Coronary artery (tissue), 2 donors: ENCODE data around the gene ZNF93.
A peak's percentile ranks its signal among the peaks of the same experiment; 100 is the strongest.
"Not testable (repeated sequence)": the region's sequence is repeated elsewhere in the genome, so short reads cannot be mapped to it uniquely, and the experiment has no call there.

Experiments
- DNase-seq: peaks from one replicate; pipeline ENCODE4 v3.0.0-alpha.2; 2017; ENCODE audit warnings: low spot score
- H3K27ac ChIP-seq, 2 donors: fragments of 200-600 bp; sonication (generic); one replicate each; pipeline ENCODE4 v1.5.1; 2016 to 2019
- H3K4me3 ChIP-seq: fragments of 200-600 bp; sonication (generic); 2 replicates; pipeline ENCODE4 v1.5.1; 2016; ENCODE audit warnings: mild to moderate bottlenecking, moderate library complexity
- TF ChIP-seq, protein P1 (sequence below): fragments of 200-600 bp; sonication (generic); IDR thresholded peaks from one replicate; pipeline ENCODE4 v1.5.1; 2019; ENCODE audit warnings: antibody characterized with exemption

Gene ZNF93

DNA sequence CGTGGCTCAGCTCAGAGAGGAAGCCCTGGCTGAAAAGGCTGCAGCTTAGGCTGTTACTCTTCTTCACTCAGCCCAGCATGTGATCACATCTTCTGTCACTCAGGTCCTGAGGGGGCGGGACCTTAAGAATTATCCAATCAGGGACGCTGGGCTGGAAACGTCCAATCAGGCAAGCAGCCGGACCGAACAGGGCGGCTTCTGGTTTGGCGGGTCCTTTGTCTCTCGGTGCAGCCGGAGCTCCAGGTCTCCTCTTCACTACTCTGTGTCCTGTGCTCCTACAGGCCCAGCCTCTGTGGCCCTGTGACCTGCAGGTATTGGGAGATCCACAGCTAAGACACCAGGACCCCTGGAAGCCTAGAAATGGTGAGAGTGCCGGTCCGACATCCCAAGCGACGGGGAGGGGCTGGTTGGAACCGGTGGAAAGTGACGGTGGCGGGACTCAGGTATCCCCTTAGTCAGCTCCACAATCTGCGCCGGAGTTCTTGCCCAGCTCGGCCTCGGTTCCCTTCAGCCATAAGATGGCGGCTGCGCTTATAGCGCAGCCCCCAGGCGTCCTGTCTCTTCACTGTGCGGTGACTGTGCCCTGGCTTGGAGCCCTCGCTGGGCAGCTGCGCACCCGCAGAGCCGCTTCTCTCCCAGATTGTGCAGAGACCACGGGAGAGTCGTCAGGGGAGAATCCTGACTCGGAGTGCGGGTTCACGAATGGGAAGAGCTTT, at the start of gene ZNF93:
Gene ZNF93 (plus strand): TSS at position 218 of the 716 bp plus-strand sequence. CDS start 143 bp downstream, at position 361.
- peak; percentile 96 for DNase-seq
- TF ChIP-seq, protein P1, sequence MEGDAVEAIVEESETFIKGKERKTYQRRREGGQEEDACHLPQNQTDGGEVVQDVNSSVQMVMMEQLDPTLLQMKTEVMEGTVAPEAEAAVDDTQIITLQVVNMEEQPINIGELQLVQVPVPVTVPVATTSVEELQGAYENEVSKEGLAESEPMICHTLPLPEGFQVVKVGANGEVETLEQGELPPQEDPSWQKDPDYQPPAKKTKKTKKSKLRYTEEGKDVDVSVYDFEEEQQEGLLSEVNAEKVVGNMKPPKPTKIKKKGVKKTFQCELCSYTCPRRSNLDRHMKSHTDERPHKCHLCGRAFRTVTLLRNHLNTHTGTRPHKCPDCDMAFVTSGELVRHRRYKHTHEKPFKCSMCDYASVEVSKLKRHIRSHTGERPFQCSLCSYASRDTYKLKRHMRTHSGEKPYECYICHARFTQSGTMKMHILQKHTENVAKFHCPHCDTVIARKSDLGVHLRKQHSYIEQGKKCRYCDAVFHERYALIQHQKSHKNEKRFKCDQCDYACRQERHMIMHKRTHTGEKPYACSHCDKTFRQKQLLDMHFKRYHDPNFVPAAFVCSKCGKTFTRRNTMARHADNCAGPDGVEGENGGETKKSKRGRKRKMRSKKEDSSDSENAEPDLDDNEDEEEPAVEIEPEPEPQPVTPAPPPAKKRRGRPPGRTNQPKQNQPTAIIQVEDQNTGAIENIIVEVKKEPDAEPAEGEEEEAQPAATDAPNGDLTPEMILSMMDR, result no peak
- H3K27ac ChIP-seq, result peak within 1 kb of the TSS; percentile 70 to 86
- peak within 1 kb of the TSS; percentile 81 for H3K4me3 ChIP-seq

DNA sequence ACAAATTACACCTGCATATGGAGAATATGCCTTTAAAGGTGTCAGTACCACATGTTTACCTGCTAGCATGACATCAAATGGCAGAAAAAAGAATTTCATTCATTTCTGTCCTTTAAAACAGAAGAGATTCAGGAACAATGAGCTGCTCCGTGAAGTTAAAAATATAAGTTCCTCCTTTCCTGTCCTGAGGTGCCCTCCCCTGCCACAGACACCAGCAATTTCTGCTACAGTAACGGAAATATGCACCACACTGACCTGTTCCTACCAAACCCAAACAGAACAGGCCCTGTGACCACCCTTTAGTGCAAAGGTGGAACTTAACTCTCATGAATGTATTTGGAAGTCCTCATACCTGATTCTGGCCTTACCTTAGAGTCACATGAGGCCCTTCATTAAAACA, 49.0 kb upstream of the ZNF93 start:
- not testable (repeated sequence) for H3K27ac ChIP-seq, DNase-seq, H3K4me3 ChIP-seq

DNA sequence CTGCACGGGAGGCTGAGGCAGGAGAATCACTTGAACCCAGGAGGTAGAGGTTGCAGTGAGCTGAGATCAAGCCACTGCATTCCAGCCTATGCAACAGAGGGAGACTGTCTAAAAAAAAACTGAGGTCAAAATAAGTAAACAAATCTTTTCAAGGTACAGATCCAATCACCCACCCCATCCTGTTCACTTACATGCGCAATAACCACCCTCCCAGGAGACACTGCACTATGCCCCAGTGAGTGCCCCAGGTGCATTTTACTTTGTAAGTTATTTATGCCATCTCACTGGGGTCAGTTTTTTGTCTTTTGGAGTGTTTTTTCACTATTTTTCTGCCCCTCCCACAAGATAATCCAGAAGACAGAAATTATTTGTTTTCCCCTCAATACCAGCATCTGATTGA, 42.0 kb upstream of the ZNF93 start:
- DNase-seq, result no peak
- TF ChIP-seq, protein P1, result no peak
- Histone ChIP-seq H3K4me3 (no peak overlapping the region), H3K27ac (no peak overlapping the region)

DNA sequence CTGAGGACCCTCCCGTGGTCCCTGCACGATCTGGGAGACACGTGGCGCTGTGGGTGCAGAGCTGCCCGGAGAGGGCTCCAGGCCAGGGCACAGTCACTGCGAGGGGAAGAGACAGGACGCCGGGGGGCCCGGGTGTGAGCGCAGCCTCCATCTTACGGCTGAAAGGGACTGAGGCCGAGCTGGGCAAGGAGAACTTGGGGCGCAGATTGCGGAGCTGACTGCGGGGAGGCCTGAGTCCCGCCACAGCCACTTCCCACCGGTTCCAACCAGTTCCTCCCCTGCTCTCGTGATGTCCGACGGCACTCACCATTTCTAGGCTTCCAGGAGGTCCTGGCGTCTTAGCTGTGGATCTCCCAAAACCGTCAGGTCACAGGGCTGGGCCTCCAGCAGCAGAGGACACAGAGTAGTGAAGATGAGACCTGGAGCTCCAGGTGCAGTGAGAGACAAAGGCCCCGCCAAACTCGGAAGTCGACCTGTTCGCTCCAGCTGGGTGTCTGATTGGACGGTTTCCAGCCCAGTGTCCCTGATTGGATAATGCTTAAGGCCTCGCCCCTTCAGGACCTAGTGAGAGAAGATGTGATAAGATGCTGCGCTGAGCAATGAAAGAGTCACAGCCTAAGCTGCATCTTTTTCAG, 39.9 kb upstream of the ZNF93 start:
- TF ChIP-seq, protein P1, result no peak
- no peak for DNase-seq
- no peak overlapping the region for H3K27ac ChIP-seq
- H3K4me3 ChIP-seq, result peak overlapping the region; percentile 43

DNA sequence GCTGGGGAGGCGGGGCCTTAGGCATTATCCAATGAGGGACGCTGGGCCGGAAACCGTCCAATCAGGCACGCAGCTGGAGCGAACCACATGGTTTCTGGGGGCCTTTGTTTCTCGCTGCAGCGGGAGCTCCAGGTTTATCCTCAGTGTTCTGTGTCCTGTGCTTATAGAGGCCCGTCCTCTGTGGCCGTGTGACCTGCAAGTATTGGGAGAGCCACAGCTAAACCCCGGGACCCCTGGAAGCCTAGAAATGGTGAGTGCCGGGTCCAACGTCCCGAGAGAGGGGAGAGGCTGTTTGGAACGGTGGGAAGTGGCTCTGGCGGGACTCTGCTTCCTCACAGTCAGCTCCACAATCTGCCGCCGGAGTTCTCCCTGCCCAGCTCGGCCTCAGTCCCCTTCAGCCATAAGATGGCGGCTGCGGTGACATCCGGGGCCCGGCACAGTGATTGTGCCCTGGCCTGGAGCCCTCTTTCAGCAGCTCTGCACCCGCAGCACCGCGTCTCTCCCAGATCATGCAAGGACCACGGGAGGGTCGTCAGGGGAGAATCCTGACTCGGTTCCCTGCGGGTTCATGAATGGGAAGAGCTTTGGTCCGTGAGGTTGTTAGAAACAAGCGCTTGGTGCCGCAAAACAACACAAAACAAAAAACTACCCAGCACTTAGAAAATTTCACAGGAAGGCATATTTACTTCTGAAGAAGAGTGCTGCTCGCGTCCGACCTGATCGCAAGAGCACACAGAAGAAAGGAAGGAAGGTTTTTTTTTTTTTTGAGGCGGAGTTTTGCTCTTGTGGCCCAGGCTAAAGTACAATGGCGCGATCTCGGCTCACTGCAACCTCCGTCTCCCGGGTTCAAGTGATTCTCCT, 34.8 kb upstream of the ZNF93 start, which contains the start of gene ZNF253:
Gene ZNF253 (plus strand): TSS at position 133 of the 861 bp plus-strand sequence. CDS start 115 bp downstream, at position 248.
- TF ChIP-seq, protein P1, result no peak
- peak within 1 kb of the TSS; percentile 91 to 94 for H3K27ac ChIP-seq
- DNase-seq, result peak; percentile 97
- peak within 1 kb of the TSS; percentile 70 for H3K4me3 ChIP-seq

DNA sequence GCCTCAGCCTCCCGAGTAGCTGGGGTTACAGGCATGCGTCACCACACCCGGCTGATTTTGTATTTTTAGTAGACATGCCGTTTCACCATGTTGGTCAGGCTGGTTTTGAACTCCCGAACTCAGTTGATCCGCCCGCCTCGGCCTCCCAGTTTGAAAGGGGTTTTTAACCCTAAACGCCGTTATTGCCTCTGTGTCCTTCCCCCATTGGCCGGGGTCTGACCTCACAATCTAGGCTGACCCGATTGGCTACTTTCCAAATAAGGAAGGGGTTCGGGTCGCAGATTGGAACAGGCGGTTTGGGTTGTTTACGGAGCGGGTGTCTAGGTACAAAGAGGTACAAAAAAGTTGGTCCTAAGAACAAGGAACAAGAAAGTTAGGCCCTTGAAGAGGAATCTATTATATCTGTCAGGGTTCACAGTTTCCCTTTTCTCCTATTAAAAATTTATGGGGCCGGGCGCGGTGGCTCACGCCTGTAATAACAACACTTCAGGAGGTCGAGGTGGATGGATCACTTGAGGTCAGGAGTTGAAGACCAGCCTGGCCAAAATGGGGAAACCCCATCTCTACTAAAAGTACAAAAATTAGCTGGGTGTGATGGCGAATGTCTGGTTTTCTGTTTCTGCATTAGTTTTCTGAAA, 34.0 kb upstream of the ZNF93 start:
- peak overlapping the region; percentile 70 for H3K4me3 ChIP-seq
- TF ChIP-seq, protein P1, result no peak
- no peak for DNase-seq
- H3K27ac ChIP-seq, result peak overlapping the region; percentile 91 to 94

DNA sequence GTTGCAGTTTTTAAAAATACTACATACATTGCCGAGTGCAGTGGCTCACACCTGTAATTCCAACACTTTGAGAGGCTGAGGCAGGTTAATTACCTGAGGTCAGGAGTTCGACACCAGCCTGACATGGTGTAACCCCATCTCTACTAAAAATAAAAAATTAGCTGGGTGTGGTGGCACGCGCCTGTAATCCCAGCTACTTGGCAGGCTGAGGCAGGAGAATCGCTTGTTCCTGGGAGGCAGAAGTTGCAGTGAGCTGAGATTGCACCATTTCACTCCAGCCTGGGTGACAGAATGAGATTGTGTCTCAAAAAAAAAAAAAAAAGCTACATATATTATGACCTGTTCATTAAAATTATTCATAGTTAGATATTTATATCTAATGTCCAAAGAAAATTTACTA, 30.7 kb upstream of the ZNF93 start:
- DNase-seq, H3K27ac ChIP-seq, H3K4me3 ChIP-seq: not testable (repeated sequence)
